ENCODE data around the gene MAP9.
"Not testable (repeated sequence)": the region's sequence is repeated elsewhere in the genome, so short reads cannot be mapped to it uniquely, and the experiment has no call there.

MAP9 gene

DNA sequence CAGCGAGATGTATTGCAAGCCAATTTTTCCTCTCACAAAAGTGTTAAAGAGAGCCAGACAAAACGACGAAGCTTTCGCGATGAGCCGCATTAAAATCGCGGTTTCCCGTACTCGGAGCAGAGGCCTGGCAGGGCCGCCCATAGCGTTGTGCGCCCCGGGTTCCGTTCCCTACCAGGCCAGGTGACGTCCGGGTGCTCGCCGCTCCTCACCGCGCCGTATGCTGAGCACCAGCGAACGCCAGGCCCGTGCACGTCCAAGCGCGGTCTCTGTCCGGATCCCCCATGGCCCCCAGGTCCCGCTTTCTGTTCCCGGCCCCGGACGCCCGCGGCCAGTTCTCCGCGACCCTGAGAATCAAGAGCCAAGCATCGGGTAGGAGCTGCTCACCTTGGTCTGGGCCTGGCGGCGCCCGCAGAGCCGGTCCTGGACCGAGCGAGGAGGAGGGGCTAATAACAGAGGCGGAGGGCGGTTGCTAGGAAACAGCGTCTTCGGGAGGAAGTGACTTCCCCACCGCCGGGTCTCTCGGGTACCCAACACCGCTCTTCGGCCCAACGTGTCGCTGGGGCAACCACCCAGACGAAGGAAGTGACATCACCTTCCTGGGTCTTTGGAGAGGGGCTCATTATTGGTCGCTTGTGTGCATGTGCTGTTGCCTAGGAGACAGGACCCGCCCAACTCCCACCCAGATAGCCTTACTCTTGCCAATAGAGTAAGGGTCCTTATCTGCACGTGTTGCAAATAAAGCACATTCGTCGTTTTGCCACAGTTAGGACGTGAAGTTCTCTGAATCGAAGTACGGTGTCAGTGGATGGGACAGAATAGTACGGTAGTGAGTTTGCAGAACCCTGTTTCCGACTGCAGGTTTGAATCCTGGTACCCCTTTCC is at the start of gene MAP9:
TSS of gene MAP9 (minus strand) at position 579 of the 882 bp plus-strand sequence. CDS start 1,115 bp downstream, outside the sequence.
- no peaks in the 10 kb centered on the region for H3K36me3 ChIP-seq (ENCODE audit: control insufficient read depth in 5 of 5, insufficient read depth in 5 of 5, low read length in 5 of 5)
- H3K9ac ChIP-seq (ENCODE audit: low read length in 5 of 5), result peak within 1 kb of the TSS in 4 of 5 donors; percentile 21 to 76 (median 48)
- H3K27me3 ChIP-seq (ENCODE audit: control insufficient read depth in 5 of 5, insufficient read depth in 4 of 5, low read length in 5 of 5), result peaks cover 0 to 2% (median 0%) of the 10 kb centered on the region in 5 donors
- no peak within 1 kb of the TSS for H3K27ac ChIP-seq (ENCODE audit: low read depth, low read length)
- H3K9me3 ChIP-seq (ENCODE audit: control insufficient read depth in 5 of 5, low read length in 5 of 5), result no peaks in the 10 kb centered on the region
- peaks cover 0 to 16% (median 14%) of the 10 kb centered on the region in 5 donors for H3K4me1 ChIP-seq (ENCODE audit: control insufficient read depth in 5 of 5, insufficient read depth in 5 of 5, low read length in 5 of 5)
- H3K4me3 ChIP-seq (ENCODE audit: low read depth in 1 of 5, low read length in 5 of 5), result peak within 1 kb of the TSS; percentile 65 to 83 (median 71)

- H3K9ac ChIP-seq (ENCODE audit: low read length in 5 of 5); H3K9me3 ChIP-seq (ENCODE audit: control insufficient read depth in 5 of 5, low read length in 5 of 5); H3K27me3 ChIP-seq (ENCODE audit: control insufficient read depth in 5 of 5, insufficient read depth in 4 of 5, low read length in 5 of 5); H3K27ac ChIP-seq (ENCODE audit: low read depth, low read length); H3K36me3 ChIP-seq (ENCODE audit: control insufficient read depth in 5 of 5, insufficient read depth in 5 of 5, low read length in 5 of 5); H3K4me1 ChIP-seq (ENCODE audit: control insufficient read depth in 5 of 5, insufficient read depth in 5 of 5, low read length in 5 of 5); H3K4me3 ChIP-seq (ENCODE audit: low read depth in 1 of 5, low read length in 5 of 5): not testable (repeated sequence)
Measured at GRCh38 chr4:155424778-155425177, 48.0 kb upstream of the MAP9 start.

DNA sequence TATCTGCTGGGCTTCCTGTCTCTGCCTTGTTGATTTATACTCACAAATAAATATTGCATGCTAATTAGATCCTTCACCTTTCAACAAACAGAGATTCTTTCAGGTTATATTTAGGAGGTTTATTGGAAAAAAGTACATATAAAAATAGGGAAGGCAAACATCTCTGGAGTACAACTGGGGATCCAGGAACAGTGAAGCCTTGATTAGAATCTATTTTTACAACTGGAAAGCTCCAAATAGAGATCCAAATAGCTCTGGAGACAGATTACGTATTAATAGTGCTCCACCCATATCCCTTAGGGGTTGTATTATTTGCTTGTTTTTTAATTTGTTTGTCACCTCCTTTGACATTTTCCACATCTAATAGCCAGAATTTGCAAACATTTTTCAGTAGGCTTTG is 46.9 kb upstream of the MAP9 start:
- H3K27ac ChIP-seq (ENCODE audit: low read depth, low read length), result no peak overlapping the region
- H3K27me3 ChIP-seq (ENCODE audit: control insufficient read depth in 5 of 5, insufficient read depth in 4 of 5, low read length in 5 of 5), result no peaks in the 10 kb centered on the region
- H3K4me1 ChIP-seq (ENCODE audit: control insufficient read depth in 5 of 5, insufficient read depth in 5 of 5, low read length in 5 of 5), result no peaks in the 10 kb centered on the region
- H3K4me3 ChIP-seq (ENCODE audit: low read depth in 1 of 5, low read length in 5 of 5), result no peak overlapping the region
- peaks cover 0 to 6% (median 3%) of the 10 kb centered on the region in 5 donors for H3K9me3 ChIP-seq (ENCODE audit: control insufficient read depth in 5 of 5, low read length in 5 of 5)
- H3K9ac ChIP-seq (ENCODE audit: low read length in 5 of 5), result no peak overlapping the region
- no peaks in the 10 kb centered on the region for H3K36me3 ChIP-seq (ENCODE audit: control insufficient read depth in 5 of 5, insufficient read depth in 5 of 5, low read length in 5 of 5)

DNA sequence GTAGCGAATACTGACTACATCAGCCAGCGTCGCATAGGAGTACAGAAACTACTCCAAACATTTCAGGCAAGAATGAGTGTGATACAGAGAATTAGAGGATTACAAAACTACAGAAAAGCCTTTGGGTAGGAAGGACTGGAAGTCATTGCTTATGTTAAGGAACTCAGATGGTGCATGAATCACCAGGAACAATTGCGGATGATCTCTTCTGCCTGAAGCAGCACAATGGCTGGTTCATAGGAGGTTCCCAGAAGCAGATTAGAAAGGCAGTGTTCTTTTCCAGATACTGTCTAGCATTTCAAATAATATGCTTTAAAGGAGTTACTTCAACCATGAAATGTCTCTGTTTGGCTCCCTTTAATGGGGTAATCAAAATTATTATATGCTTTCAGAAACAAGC is 42.5 kb upstream of the MAP9 start:
- Histone ChIP-seq H3K36me3 (ENCODE audit: control insufficient read depth in 5 of 5, insufficient read depth in 5 of 5, low read length in 5 of 5) (no peaks in the 10 kb centered on the region), H3K4me3 (ENCODE audit: low read depth in 1 of 5, low read length in 5 of 5) (no peak overlapping the region), H3K9ac (ENCODE audit: low read length in 5 of 5) (no peak overlapping the region), H3K4me1 (ENCODE audit: control insufficient read depth in 5 of 5, insufficient read depth in 5 of 5, low read length in 5 of 5) (no peaks in the 10 kb centered on the region), H3K27ac (ENCODE audit: low read depth, low read length) (no peak overlapping the region), H3K9me3 (ENCODE audit: control insufficient read depth in 5 of 5, low read length in 5 of 5) (no peaks in the 10 kb centered on the region), H3K27me3 (ENCODE audit: control insufficient read depth in 5 of 5, insufficient read depth in 4 of 5, low read length in 5 of 5) (no peaks in the 10 kb centered on the region)

DNA sequence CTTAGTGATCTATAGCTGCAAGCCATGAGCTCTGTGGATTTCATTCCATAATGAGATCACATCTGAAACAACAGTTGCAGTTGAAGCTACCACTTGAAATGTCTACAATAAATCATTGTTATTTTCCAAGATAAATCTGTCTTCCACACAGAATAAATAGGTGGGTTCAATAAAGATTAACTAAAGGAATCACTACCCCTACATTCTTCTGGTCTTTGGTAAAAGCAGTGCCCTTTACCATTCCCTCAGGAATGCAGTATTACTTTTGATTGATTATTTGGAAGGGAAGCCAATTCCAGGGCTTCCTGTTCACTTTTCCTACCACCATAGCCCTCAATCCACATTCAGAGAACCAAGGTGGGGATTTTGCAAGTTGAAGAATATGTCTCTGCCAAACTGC is 38.9 kb upstream of the MAP9 start:
- Histone ChIP-seq H3K4me3 (ENCODE audit: low read depth in 1 of 5, low read length in 5 of 5) (no peak overlapping the region), H3K9me3 (ENCODE audit: control insufficient read depth in 5 of 5, low read length in 5 of 5) (no peaks in the 10 kb centered on the region), H3K27ac (ENCODE audit: low read depth, low read length) (no peak overlapping the region), H3K36me3 (ENCODE audit: control insufficient read depth in 5 of 5, insufficient read depth in 5 of 5, low read length in 5 of 5) (no peaks in the 10 kb centered on the region), H3K4me1 (ENCODE audit: control insufficient read depth in 5 of 5, insufficient read depth in 5 of 5, low read length in 5 of 5) (no peaks in the 10 kb centered on the region), H3K27me3 (ENCODE audit: control insufficient read depth in 5 of 5, insufficient read depth in 4 of 5, low read length in 5 of 5) (no peaks in the 10 kb centered on the region), H3K9ac (ENCODE audit: low read length in 5 of 5) (no peak overlapping the region)

DNA sequence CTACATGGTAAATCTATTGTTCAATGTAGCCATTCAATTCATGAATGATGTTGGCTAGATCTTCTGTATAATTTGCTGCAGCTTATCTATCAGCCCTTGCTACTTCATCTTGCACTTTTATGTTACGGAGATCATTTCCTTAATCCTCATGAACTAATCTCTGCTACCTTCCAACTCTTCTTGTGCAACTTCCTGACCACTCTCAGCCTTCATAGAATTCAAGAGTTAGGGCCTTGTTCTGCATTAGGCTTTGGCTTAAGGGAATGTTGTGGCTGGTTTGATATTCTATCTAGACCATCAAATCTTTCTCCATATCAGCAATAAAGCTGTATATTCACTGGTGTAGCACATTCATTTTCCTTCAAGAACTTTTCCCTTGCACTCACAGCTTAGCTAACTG is 36.7 kb upstream of the MAP9 start:
- H3K9me3 ChIP-seq (ENCODE audit: control insufficient read depth in 5 of 5, low read length in 5 of 5), result no peaks in the 10 kb centered on the region
- H3K4me3 ChIP-seq (ENCODE audit: low read depth in 1 of 5, low read length in 5 of 5), result no peak overlapping the region
- no peaks in the 10 kb centered on the region for H3K36me3 ChIP-seq (ENCODE audit: control insufficient read depth in 5 of 5, insufficient read depth in 5 of 5, low read length in 5 of 5)
- no peaks in the 10 kb centered on the region for H3K4me1 ChIP-seq (ENCODE audit: control insufficient read depth in 5 of 5, insufficient read depth in 5 of 5, low read length in 5 of 5)
- no peaks in the 10 kb centered on the region for H3K27me3 ChIP-seq (ENCODE audit: control insufficient read depth in 5 of 5, insufficient read depth in 4 of 5, low read length in 5 of 5)
- no peak overlapping the region for H3K27ac ChIP-seq (ENCODE audit: low read depth, low read length)
- H3K9ac ChIP-seq (ENCODE audit: low read length in 5 of 5), result no peak overlapping the region

DNA sequence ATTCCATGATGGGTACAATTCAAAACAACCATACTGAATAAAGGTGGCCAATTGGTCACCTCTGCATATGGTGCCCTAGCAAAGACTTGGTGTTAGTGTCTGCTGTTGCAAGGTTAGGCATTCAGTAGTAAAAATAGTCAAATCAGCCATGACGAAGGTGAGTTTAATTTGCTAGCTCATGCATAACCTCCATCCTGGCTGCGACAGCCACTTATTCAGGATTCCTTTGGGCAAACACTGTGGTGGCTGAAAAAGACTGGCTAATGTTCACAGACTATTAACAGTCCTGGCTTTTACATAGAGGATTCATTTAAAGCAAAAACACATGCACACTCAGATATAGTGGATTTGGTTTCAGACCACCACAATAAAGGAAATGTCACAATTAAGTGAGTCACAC is 34.8 kb upstream of the MAP9 start:
- Histone ChIP-seq H3K4me3 (ENCODE audit: low read depth in 1 of 5, low read length in 5 of 5) (no peak overlapping the region), H3K9me3 (ENCODE audit: control insufficient read depth in 5 of 5, low read length in 5 of 5) (no peaks in the 10 kb centered on the region), H3K27ac (ENCODE audit: low read depth, low read length) (no peak overlapping the region), H3K9ac (ENCODE audit: low read length in 5 of 5) (no peak overlapping the region), H3K4me1 (ENCODE audit: control insufficient read depth in 5 of 5, insufficient read depth in 5 of 5, low read length in 5 of 5) (no peaks in the 10 kb centered on the region), H3K27me3 (ENCODE audit: control insufficient read depth in 5 of 5, insufficient read depth in 4 of 5, low read length in 5 of 5) (no peaks in the 10 kb centered on the region), H3K36me3 (ENCODE audit: control insufficient read depth in 5 of 5, insufficient read depth in 5 of 5, low read length in 5 of 5) (no peaks in the 10 kb centered on the region)

DNA sequence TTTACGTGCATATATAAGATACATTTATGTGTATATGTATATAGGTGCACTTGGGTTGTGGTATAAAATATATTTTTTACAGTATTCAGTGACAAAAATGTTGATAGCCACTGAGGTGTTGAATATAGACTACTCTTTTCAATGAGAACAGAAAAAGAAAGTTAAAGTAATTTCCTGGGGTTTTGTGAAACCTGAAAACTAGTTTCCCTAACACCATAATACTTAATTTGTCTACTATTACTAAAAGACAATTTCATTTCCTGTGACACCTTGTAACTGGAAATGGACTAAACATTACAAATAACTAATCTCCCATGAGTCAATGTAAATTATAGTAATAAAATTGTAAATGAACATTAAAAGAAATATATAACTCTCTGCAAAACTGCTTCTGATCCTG is 32.0 kb upstream of the MAP9 start:
- no peak overlapping the region for H3K4me3 ChIP-seq (ENCODE audit: low read depth in 1 of 5, low read length in 5 of 5)
- no peak overlapping the region for H3K27ac ChIP-seq (ENCODE audit: low read depth, low read length)
- H3K27me3 ChIP-seq (ENCODE audit: control insufficient read depth in 5 of 5, insufficient read depth in 4 of 5, low read length in 5 of 5), result peaks cover 0 to 2% (median 0%) of the 10 kb centered on the region in 5 donors
- no peak overlapping the region for H3K9ac ChIP-seq (ENCODE audit: low read length in 5 of 5)
- no peaks in the 10 kb centered on the region for H3K9me3 ChIP-seq (ENCODE audit: control insufficient read depth in 5 of 5, low read length in 5 of 5)
- no peaks in the 10 kb centered on the region for H3K36me3 ChIP-seq (ENCODE audit: control insufficient read depth in 5 of 5, insufficient read depth in 5 of 5, low read length in 5 of 5)
- no peaks in the 10 kb centered on the region for H3K4me1 ChIP-seq (ENCODE audit: control insufficient read depth in 5 of 5, insufficient read depth in 5 of 5, low read length in 5 of 5)

- Histone ChIP-seq H3K9ac (ENCODE audit: low read length in 5 of 5) (no peak overlapping the region), H3K27me3 (ENCODE audit: control insufficient read depth in 5 of 5, insufficient read depth in 4 of 5, low read length in 5 of 5) (peaks cover 0 to 2% (median 0%) of the 10 kb centered on the region in 5 donors), H3K9me3 (ENCODE audit: control insufficient read depth in 5 of 5, low read length in 5 of 5) (no peaks in the 10 kb centered on the region), H3K4me3 (ENCODE audit: low read depth in 1 of 5, low read length in 5 of 5) (no peak overlapping the region), H3K27ac (ENCODE audit: low read depth, low read length) (no peak overlapping the region), H3K36me3 (ENCODE audit: control insufficient read depth in 5 of 5, insufficient read depth in 5 of 5, low read length in 5 of 5) (no peaks in the 10 kb centered on the region), H3K4me1 (ENCODE audit: control insufficient read depth in 5 of 5, insufficient read depth in 5 of 5, low read length in 5 of 5) (no peaks in the 10 kb centered on the region)
Measured at GRCh38 chr4:155407480-155407879, 30.7 kb upstream of the MAP9 start.

DNA sequence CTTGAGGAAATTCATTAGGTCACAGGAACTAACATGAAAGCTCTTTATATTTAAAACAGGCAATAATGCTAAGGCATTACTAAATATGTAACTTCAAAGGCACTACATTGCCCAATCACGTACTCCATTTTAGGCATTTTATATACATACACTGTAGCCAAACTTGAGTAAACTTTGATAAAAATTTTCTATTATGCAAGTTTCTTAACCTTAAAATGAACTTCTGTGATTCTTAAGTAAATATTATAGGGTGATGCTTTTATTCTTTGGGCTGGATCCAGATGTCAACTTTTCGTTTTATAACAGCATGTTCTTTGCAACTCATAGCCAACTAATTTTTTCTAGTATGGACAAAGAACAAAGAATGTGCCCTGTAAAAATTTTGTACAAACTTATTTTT is 28.3 kb upstream of the MAP9 start:
- no peaks in the 10 kb centered on the region for H3K9me3 ChIP-seq (ENCODE audit: control insufficient read depth in 5 of 5, low read length in 5 of 5)
- no peak overlapping the region for H3K9ac ChIP-seq (ENCODE audit: low read length in 5 of 5)
- no peaks in the 10 kb centered on the region for H3K36me3 ChIP-seq (ENCODE audit: control insufficient read depth in 5 of 5, insufficient read depth in 5 of 5, low read length in 5 of 5)
- H3K27me3 ChIP-seq (ENCODE audit: control insufficient read depth in 5 of 5, insufficient read depth in 4 of 5, low read length in 5 of 5), result peaks cover 0 to 2% (median 0%) of the 10 kb centered on the region in 5 donors
- no peaks in the 10 kb centered on the region for H3K4me1 ChIP-seq (ENCODE audit: control insufficient read depth in 5 of 5, insufficient read depth in 5 of 5, low read length in 5 of 5)
- H3K4me3 ChIP-seq (ENCODE audit: low read depth in 1 of 5, low read length in 5 of 5), result no peak overlapping the region
- H3K27ac ChIP-seq (ENCODE audit: low read depth, low read length), result no peak overlapping the region
